Panc1 (cell line): ENCODE data around the gene DCAF12L1. TPM values are rescaled to one million over a fixed set of nuclear protein-coding genes. Genes with fewer than 3 reads are reported as not detected.

Experiments
- ATAC-seq: fragments of 200-7000 bp; cut with Tn5 transposase; 2 replicates; pipeline ENCODE4 v1.9.1; 2020; ENCODE audit warnings: mild to moderate bottlenecking, moderate library complexity
- BruUV-seq: library from RNA; stranded (reverse); fragments of 400-500 nt; replicated peaks from 2 replicates; lab custom pipeline; 2021; lab: Mats Ljungman, UMichigan
- CTCF ChIA-PET: fragments of 300-600 bp; sonication (Branson Sonifier 250); formaldehyde crosslinking; loops from one replicate; lab custom pipeline; 2022; ENCODE audit warnings: antibody characterized with exemption; lab: Charles Lee
- POLR2A ChIA-PET: fragments of 300-600 bp; sonication (Branson Sonifier 250); formaldehyde crosslinking; loops from one replicate; lab custom pipeline; 2022; ENCODE audit warnings: antibody characterized with exemption; lab: Charles Lee
- DNase-seq: peaks from one replicate; pipeline ENCODE4 v3.0.0-alpha.2; 2010; ENCODE audit warnings: low read depth, low spot score
- H3K27ac ChIP-seq: 2 replicates; pipeline ENCODE4 v1.5.1; 2011; ENCODE audit warnings: mild to moderate bottlenecking, low read length, inconsistent platforms
- H3K27me3 ChIP-seq: fragments of 200-500 bp; sonication (Bioruptor generic); 2 replicates; pipeline ENCODE4 v1.6.0; 2014; ENCODE audit warnings: low read length, inconsistent platforms; ENCODE audit not compliant: control insufficient read depth, insufficient read depth
- H3K36me3 ChIP-seq: fragments of 200-500 bp; sonication (Bioruptor generic); 2 replicates; pipeline ENCODE4 v1.5.1; 2014; ENCODE audit warnings: inconsistent platforms, mild to moderate bottlenecking, low read length, moderate library complexity; ENCODE audit not compliant: control insufficient read depth, insufficient read depth
- H3K4me1 ChIP-seq: 2 replicates; pipeline ENCODE4 v1.5.1; 2011; ENCODE audit warnings: inconsistent platforms, mild to moderate bottlenecking, low read length, moderate library complexity; ENCODE audit not compliant: control insufficient read depth, insufficient read depth
- H3K4me3 ChIP-seq, 2 experiments: 2 replicates each; pipeline ENCODE4 v1.5.1; 2011 to 2012; ENCODE audit warnings: low read depth in 2 of 2, low read length in 2 of 2, mild to moderate bottlenecking in 2 of 2, inconsistent platforms in 1 of 2, moderate library complexity in 1 of 2
- H3K9me3 ChIP-seq: fragments of 200-500 bp; sonication (Bioruptor generic); 2 replicates; pipeline ENCODE4 v1.5.1; 2014; ENCODE audit warnings: low read depth, mild to moderate bottlenecking, inconsistent platforms, low read length, moderate library complexity; ENCODE audit not compliant: control insufficient read depth, insufficient read depth
- POLR2AphosphoS5 ChIP-seq: IDR thresholded peaks from 2 replicates; pipeline ENCODE4 v1.6.1; 2012; ENCODE audit warnings: mild to moderate bottlenecking, low read depth, low read length, moderate library complexity
- SIN3A ChIP-seq: IDR thresholded peaks from 2 replicates; pipeline ENCODE4 v1.6.1; 2012; ENCODE audit warnings: low read depth, mild to moderate bottlenecking, low read length, moderate library complexity, borderline replicate concordance; ENCODE audit not compliant: insufficient read depth
- TCF7L2 ChIP-seq: IDR thresholded peaks from 2 replicates; pipeline ENCODE4 v1.6.1; 2011; ENCODE audit warnings: mild to moderate bottlenecking, low read depth, low read length, inconsistent platforms
- in situ Hi-C: cut with HindIII; loops from 2 replicates; pipeline ENCODE4 v1.10.0; 2016; ENCODE audit warnings: low sequenced_read_pairs, low pct_unique_long_range_greater_than_20kb
- intact Hi-C: fragments of 100-400 bp; cut with micrococcal nuclease; formaldehyde crosslinking; loops from one replicate; pipeline ENCODE4 v1.10.0; 2022; ENCODE audit not compliant: unreplicated experiment
- total RNA-seq: library from RNA; stranded (reverse); gene quantifications from one replicate; pipeline ENCODE4 v1.2.1, GENCODE V29; 2021; ENCODE audit not compliant: unreplicated experiment
- TF ChIP-seq, protein P1 (sequence below), 2 experiments: IDR thresholded peaks; 2 replicates each; pipeline ENCODE4 v1.6.1; 2011 to 2012; ENCODE audit warnings: low read depth in 2 of 2, control low read depth in 1 of 2, low read length in 1 of 2, mild to moderate bottlenecking in 1 of 2, moderate library complexity in 1 of 2; ENCODE audit not compliant: insufficient read depth in 1 of 2
- TF ChIP-seq, protein P2 (sequence below): fragments of 450-650 bp; IDR thresholded peaks from 2 replicates; pipeline ENCODE4 v1.5.1; 2017; ENCODE audit warnings: mild to moderate bottlenecking

DCAF12L1 gene
- total RNA-seq, 1 experiment from 2014 or later = not detected

DNA sequence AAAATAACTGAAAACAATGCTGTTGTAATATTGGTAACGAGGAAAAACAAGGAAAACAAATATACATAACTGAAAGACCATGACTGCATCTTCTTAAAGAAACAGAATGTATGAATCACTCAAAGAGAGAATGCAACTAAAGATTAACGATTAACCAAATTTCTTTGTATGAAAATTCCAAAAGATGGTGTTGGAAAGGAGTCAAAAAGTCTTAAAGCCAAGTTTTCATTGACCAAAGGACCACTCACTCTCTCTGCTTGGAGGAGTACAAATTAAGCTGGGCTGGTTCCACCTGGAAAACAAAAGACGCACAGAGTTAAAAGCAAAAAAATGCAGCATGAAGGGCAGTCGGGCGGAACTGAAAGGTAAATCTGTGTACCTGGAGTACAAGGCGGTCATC, 1.8 kb downstream of the DCAF12L1 start:
- Histone ChIP-seq H3K36me3 (no peaks in the 10 kb centered on the region), H3K27me3 (no peaks in the 10 kb centered on the region), H3K4me1 (no peaks in the 10 kb centered on the region), H3K4me3 (no peak overlapping the region), H3K27ac (no peak overlapping the region), H3K9me3 (no peaks in the 10 kb centered on the region)
- ChIA-PET CTCF (no interaction called here), POLR2A (no interaction called here)
- in situ Hi-C loops (no loop called here), intact Hi-C loops (no loop called here)
- TF ChIP-seq, protein P1, sequence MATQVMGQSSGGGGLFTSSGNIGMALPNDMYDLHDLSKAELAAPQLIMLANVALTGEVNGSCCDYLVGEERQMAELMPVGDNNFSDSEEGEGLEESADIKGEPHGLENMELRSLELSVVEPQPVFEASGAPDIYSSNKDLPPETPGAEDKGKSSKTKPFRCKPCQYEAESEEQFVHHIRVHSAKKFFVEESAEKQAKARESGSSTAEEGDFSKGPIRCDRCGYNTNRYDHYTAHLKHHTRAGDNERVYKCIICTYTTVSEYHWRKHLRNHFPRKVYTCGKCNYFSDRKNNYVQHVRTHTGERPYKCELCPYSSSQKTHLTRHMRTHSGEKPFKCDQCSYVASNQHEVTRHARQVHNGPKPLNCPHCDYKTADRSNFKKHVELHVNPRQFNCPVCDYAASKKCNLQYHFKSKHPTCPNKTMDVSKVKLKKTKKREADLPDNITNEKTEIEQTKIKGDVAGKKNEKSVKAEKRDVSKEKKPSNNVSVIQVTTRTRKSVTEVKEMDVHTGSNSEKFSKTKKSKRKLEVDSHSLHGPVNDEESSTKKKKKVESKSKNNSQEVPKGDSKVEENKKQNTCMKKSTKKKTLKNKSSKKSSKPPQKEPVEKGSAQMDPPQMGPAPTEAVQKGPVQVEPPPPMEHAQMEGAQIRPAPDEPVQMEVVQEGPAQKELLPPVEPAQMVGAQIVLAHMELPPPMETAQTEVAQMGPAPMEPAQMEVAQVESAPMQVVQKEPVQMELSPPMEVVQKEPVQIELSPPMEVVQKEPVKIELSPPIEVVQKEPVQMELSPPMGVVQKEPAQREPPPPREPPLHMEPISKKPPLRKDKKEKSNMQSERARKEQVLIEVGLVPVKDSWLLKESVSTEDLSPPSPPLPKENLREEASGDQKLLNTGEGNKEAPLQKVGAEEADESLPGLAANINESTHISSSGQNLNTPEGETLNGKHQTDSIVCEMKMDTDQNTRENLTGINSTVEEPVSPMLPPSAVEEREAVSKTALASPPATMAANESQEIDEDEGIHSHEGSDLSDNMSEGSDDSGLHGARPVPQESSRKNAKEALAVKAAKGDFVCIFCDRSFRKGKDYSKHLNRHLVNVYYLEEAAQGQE (IDR thresholded peaks at IDR 0.05; ENCODE audit: insufficient read depth in 1 of 2, low read depth in 2 of 2, low read length in 1 of 2) = no peak
- TF ChIP-seq POLR2AphosphoS5 (no peak), TCF7L2 (no peak), SIN3A (no peak)
- TF ChIP-seq, protein P2, sequence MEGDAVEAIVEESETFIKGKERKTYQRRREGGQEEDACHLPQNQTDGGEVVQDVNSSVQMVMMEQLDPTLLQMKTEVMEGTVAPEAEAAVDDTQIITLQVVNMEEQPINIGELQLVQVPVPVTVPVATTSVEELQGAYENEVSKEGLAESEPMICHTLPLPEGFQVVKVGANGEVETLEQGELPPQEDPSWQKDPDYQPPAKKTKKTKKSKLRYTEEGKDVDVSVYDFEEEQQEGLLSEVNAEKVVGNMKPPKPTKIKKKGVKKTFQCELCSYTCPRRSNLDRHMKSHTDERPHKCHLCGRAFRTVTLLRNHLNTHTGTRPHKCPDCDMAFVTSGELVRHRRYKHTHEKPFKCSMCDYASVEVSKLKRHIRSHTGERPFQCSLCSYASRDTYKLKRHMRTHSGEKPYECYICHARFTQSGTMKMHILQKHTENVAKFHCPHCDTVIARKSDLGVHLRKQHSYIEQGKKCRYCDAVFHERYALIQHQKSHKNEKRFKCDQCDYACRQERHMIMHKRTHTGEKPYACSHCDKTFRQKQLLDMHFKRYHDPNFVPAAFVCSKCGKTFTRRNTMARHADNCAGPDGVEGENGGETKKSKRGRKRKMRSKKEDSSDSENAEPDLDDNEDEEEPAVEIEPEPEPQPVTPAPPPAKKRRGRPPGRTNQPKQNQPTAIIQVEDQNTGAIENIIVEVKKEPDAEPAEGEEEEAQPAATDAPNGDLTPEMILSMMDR = no peak
- DNase-seq (no peak), ATAC-seq (no peak)
- no TSS peak for BruUV-seq

DNA sequence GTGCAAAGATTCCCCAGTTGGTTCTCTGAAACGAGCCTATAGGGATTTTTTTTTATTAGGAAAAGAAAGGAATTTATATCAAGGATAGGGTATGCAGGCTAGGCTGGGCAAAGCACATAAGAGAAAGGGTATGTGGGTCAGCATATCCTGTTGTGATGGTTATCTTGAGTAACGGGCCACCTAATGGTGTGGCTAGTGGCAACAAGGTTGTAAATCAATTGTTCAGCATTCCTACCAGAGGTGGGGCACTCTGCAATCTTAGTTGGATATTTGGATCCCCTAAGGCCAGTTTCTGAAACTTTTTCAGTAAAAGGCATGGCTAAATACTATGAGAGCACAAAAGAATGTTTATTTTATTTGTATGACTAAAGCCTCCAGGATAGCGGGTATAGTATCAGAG, 42.7 kb downstream of the DCAF12L1 start:
- Histone ChIP-seq H3K4me3 (no peak overlapping the region), H3K27me3 (no peaks in the 10 kb centered on the region), H3K36me3 (no peaks in the 10 kb centered on the region), H3K9me3 (no peaks in the 10 kb centered on the region), H3K4me1 (no peaks in the 10 kb centered on the region), H3K27ac (no peak overlapping the region)
- in situ Hi-C loops (no loop called here), intact Hi-C loops (no loop called here)
- no peak for TF ChIP-seq TCF7L2
- TF ChIP-seq, protein P1 (IDR thresholded peaks at IDR 0.05; ENCODE audit: insufficient read depth in 1 of 2, low read depth in 2 of 2, low read length in 1 of 2) = no peak
- TF ChIP-seq, protein P2 = no peak
- no peak for TF ChIP-seq POLR2AphosphoS5
- no peak for TF ChIP-seq SIN3A
- no peak for ATAC-seq
- BruUV-seq = no TSS peak
- ChIA-PET CTCF (no interaction called here), POLR2A (no interaction called here)
- DNase-seq = no peak
